GM19438 (cell line): ENCODE data around the gene CRACDL.

Experiments used
- ATAC-seq: cut with Tn5 transposase; IDR thresholded peaks from one replicate; pipeline ENCODE4 v1.9.1; 2021; ENCODE audit warnings: low read depth; ENCODE audit not compliant: unreplicated experiment

CRACDL gene

DNA sequence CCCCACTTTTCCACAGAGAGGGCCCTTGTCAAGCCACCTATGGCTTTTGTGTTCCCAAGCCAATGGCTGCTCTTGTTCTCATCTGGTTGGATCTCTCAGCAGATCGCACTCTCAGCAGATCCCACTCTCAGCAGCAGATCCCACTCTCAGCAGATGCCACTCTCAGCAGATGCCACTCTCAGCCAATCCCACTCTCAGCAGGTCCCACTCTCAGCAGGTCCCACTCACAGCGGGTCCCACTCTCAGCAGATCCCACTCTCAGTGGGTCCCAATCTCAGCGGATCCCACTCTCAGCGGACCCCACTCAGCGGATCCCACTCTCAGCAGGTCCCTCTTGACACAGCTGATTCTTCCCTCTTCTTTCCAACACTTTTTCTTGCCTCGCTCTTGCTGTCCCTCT is 145.8 kb downstream of the CRACDL start:
- no peak for ATAC-seq

DNA sequence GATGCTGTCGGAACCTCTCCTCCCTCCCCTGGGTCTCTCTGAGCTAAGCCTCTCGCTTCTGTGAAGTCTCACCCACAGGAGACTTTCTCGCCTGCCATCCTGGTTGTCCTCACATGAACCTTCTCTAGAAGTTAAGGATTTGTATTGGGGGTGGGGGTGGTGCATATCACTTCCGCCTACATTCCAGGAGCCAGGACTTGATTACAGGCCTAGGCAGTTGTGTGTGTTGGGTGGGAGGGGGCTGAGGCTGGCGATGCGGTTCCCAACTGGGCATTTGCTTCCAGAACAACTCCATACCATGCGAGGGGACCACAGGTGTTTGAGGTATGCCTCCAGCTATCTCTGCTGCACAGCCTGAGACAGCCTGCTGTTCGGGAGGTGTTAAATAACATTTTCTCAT is 148.3 kb downstream of the CRACDL start:
- ATAC-seq = no peak

DNA sequence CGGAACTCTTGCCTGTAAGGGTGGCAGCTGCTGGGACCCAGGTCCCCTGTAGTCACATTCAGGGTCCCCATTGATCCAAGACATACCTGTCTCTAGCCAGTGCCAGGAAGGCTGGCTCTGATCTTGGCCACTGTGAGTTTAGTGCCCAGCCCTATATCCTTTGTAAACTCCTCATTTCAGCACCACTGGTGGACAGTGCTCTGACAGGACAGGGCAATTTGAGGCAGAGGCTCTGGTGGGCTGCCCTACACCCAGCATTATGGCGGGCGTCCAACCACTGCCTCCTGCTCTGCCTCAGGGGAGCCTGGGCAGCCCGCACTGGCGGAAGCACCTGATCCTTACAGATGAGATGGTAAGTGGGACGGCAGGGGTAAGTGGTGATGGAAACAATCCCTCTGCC is 149.8 kb downstream of the CRACDL start:
- ATAC-seq = no peak

DNA sequence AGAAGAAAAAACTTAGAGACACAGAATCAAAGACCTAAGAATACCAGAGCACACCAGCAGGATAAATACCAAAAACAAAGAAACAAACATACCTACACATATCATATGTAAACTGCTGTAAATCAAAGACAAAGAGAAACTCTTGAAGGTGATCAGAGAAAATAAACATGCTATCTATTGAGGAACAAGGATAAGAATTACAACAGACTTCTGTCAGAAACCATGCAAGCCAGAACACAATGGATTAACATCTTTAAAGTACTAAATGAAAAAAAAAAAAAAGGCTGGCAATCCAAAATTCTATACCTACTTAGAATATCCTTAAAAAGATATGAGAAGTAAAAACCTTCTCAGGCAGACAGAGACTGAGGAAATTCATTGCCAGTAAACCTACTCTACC is 153.5 kb downstream of the CRACDL start:
- ATAC-seq = no peak

DNA sequence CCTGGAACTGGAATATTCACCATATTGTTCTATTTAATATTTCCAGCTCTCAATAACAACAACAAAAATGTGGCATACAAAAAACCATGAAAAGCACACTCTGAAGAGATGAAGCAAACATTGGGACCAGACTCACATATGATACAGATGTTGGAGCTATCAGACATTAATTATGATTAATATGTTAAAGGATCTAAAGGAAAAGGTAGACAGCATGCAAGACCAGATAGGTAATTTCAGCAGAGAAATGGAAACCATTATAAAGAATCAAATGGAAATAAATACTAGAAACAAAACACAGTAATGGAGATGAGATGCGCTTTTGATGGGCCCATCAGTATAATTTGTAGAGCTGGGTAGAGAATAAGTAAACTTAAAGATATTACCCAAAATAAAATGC is 154.2 kb downstream of the CRACDL start:
- ATAC-seq = no peak

DNA sequence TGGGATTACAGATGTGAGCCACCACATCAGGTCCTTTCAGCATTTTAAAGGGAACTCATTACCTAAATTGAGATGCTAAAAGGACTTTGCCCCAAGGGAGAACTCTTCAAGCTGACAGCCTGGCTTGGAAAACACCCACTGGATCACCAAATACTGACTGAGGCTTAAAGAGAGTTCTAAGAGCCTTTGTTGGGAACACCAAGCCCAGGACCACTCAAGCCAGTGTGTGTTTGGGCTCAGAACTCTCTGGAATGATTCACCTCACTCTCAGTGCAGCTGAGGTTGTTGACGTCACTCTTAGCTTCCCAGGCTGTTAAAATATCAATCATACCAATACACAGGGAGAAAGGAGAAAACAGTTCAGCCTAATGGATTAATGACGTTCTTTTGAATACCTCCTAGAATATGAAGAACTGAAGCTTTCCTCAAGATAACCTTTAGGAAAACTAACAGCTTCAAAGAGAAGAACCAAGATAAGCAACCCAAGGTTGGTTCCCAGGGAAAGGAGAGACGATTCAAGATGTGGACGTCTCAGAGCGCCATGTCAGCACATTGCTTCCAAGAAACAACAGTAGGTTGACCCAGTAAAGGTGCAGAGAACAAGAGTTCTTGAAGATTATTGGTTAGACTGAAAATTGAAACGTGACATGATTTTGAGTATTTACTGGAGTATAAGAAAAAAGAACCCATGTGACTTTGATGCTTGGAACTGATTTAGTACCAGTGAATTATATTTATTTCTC is 157.1 kb downstream of the CRACDL start:
- ATAC-seq = no peak

DNA sequence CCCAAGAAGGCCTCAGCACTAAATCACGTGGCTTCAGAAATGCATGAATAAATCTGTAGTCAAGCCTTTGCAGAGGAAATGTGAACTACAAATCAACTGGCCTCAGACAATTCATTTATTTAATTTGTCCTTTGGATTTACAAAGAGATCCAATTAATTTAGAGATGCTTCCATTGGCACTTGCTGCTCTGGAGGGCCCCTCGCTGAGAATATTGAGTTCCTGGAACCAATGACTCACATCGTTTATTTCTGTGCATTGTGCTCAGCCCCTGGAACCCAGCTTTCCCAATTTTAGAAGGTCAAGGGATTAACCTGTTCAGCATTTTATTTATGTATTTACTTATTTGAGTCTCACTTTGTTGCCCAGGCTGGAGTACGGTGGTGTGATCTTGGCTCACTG is 157.9 kb downstream of the CRACDL start:
- ATAC-seq = no peak

DNA sequence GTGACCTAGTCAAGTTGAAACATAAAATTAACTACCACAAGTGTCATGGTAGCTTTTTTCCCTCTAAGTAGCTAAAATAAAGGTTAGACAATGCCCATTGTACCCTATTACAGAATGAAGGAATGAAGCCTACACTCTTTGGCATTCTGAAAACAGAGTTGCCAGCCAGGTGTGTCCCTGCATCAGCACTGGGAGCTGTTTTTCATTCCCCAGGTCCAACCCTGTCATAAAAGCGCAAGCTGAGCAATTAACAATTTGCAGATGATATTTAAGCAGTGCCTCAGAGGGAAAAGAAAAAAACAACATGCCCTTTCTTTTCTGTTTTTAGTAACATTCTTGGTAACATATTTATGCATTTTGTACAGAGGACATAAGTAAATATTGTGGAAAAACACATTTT is 158.3 kb downstream of the CRACDL start:
- no peak for ATAC-seq

DNA sequence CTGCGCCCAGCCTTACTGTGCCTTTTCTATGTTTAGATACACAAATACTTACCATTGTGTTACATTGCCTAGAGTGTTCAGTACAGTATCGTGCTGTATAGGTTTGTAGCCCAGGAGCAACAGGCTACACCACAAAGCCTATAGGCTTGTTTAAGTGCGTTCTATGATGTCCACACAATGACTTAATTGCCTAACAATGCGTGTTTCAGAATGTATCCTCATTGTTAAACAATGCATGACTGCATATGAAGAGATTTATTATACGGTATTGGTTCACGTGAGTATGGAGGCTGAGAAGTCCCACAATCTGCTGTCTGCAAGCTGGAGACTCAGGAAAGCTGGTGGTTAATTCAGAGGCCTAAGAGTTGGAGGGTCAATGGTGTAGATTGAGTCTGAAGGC is 158.9 kb downstream of the CRACDL start:
- ATAC-seq = no peak

DNA sequence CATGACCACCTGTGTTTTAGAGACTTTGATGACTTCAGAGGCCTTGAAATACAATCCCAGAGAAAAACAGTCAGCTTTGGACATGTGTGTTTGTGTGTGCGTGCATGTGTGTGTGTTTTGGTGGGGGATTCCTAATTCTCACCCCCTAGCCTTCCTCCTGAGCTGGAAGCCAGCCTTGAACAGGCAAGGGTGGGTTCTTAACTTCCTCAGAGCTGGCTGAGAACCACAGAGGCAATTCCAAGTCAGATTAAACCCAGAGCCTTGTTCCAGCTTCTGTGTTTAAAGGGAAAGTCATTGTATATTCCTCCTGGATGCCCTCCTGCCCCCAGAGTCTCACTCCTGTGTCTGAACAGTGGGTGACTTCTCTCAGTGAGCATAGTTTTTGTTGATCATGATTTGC is 159.9 kb downstream of the CRACDL start:
- no peak for ATAC-seq

DNA sequence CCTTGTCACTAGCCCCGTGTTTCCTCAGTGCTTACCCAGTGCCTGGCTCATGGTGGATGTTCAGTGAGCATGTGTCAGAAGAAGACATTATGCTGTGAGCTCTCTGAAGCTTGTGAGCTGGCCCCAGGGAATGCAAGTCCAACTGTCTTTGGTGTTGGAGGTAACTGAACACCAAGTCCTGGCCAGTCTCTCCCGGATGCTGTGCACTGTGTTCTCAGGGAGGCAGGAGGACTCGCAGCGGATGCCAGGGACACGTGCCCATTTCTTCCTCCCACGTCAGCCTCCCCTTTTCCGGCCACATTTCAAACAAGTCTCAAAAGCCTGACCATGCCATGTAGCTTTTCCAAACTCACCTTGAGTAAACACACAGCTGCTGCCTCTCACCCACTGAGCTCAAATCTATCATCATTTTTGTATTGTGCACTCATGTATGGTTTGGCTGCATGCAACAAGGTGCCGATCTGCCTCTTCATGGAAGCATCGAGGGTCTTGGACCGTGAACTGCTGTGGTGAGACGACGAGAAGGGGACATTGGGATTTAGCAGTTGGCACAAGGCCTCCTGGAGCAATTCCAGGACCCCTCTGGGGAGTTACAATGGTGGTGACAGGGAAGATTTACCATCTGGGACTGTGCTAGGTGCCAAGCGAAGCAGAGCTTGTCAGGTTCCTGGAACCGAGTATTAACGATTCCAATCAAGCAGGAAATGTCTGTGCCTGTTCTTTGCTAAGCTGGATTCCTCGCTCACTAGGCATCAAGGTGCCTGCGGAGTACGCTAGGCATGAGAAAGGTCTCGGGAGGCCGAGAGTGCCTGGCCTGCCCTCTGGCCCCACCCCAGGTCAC is 160.7 kb downstream of the CRACDL start:
- no peak for ATAC-seq

DNA sequence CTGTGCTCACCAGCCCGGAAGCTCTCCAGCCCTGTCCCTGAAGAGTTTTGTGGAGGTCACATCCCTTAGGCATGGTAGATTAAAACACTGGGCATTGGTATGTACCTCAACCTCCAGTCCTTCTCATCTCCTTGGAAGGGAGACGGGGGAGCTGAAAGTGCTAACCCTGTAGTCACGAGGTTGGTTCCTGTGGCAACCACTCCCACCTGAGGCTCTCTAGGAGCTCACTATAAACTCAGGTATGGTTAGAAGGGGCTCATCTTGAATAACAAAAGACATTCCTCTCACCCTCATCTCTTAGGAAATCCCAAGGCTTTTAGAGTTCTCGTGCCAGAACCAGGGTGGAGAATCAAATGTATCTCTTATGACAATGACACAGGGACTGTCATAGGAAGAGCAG is 162.1 kb downstream of the CRACDL start:
- ATAC-seq = no peak

DNA sequence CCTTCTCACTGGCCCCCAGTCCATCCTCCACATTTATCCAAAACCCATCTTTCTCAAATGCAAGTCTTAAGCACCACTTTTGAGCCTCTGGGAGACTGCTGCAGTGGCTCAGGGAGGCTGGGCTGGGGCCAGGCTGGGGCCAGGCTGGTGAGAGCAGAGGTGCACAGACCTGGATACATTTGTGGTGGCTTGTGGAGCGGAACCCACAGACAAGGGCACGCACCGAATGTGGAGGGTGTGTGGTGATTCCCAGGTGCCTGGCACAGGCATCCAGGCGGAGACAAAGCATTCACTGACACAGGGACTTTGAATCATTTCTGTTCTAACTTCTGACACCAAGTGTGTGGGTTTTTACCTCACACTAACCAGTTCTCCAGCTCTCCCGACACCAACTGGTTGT is 162.9 kb downstream of the CRACDL start:
- ATAC-seq = no peak

DNA sequence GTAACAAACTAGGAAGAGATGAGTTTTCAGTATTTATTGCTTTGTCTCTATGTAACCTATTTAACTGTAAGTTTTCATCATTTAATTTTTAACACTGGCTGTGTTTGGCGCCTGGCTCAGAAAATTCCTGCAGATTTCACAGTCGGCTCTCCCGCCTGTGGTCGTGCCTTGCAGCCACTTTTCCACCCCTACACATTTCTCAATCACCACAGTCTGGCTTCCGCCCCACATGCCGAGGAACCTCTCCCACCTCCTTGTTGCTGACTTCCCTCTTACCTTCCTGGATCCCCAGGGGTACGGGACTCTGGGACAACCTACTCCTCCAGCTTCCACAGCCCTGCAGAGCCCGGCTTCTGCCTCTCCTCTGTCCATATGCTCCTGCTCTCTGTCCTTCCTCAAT is 163.5 kb downstream of the CRACDL start:
- ATAC-seq = no peak

DNA sequence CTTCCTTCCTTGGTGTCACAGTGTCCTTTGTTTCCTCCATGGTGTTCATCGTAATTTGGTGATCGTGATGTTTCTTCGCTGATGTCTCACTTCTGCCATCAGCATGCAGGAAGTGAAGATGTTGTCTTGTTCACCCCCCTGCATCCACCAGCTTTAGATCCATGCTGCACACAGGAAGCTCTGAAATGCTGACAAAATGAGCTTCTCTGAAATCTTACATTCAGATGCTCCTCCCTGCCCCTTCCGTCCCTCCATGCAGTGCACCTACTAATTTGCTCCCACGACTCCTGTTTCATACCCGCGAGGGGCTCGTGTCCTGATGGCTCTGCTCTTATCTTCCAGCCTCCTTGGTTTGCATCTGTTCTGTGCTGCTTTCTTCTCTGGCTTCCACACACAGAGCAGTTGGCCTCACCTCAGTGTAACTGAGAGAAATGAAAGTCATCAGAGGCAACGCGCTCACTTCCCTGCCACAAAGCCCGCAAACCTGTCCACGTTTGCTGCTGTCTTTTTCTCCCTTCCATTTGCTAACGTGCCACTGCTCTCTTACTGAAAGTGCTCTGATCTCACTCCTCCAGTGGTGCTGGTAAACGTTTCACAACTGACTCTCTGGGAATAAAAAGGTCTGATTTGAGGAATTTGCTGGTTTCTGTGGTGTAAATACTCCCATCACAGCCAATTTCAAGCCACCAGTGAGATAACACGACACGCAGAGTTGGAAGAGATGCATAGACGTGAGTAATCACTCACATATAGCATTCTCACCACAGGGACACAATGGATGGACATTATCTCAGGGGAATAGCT is 164.1 kb downstream of the CRACDL start:
- peak; percentile 77 for ATAC-seq

DNA sequence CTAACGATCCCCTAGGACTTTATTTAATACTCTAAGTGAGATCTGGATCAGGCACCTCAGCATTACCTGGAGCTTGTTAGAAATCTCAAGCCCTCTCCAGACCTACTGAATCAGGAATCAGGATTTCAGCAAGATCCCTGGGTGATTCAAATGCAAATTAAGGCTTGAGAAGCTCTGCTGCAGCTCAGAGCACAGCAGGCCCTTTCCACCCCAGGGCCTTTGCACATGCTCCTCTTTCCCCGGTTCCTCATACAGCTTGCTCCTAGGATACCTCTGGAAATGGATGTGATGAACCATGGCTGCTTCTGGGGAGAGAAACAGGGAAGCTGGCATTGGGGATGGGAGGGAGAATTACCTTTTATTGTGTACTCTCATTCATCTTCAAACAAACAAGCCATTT is 164.8 kb downstream of the CRACDL start:
- no peak for ATAC-seq

DNA sequence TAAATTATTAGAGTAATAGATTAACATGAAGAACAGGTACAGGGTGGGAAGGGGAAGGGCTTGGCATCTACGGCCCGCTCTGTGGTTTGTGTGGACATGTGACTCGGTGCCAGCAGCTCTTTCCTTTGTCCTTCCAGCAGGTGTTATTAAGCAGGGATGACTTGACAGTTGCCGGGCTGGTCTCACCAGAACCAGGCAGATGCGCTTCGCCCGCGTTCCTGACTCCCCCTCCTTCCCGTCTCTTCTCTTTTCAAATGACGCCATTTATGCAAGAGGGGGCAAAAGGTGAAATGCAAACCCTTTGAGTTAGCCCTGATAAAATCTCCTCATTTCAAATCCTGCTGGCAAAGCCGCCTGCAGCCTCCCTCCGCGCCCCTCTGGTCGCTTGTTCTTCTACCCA is 166.2 kb downstream of the CRACDL start:
- ATAC-seq = no peak

DNA sequence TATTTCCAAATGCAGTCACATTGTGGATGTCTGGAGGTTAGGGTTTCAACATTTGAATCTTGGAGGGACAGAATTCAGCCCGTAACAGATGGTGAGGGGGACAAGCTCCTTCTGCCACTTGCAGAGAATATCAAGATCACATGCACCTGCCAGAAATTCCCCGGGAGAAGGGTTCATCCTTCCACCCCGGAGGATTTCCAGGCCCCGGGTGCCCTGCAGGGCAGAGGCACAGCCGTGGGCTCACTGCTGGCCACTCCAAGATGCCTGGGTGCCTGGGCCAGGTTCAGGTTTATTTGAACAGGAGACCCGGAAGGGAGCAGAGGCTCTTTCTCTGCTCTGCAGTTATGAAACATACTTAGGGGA is 166.9 kb downstream of the CRACDL start:
- ATAC-seq = no peak

DNA sequence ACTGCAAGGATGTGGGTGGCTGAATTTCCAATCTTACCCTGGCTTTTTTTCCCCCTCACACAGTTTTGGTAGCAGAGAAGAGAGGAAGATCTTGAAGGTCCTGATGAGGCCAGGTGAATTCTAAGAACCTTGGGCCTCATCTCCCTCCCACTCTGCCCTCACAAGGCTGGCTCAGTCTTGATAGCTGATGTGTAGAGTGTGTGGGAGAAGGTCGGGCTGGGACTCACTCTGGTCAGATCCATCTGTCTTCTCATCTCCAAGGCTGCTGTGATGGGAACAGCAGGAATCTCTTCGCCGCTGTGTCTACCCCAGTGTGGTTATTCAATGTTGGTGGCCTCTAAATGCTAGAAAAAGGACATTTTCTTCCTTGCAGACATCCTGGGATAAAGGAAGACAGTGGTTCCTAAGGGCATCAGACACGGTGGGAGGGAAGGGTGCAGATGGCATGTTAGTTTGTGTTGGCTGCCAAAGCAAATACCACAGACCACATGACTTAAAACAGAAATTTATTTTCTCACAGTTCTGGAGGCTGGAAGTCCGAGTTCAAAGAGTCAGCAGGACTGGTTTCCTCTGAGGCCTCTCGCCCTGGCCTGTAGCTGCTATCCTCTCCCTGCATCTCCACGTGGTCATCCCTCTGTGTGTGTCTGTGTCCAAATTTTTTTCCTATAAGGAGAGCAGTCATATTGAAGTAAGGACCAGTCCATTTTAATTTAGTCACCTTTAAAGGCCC is 167.5 kb downstream of the CRACDL start:
- no peak for ATAC-seq

DNA sequence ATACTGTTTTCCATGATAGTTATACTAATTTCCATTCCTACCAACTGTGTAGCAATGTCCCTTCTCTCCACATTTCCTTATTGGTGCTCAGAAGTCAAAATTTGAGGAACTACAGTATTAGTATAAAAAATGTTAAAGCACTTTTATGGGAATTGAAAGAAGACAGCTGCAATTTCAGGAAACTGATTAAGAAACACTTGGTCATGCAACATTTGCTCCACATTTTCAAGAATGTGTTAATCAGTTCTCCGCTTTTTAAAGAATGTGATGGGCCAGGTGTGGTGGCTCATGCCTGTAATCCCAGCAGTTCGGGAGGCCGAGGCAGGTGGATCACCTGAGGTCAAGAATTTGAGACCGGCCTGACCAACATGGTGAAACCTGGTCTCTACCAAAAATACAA is 171.5 kb downstream of the CRACDL start:
- ATAC-seq = no peak
